Astrocyte (in vitro differentiated cells and primary cell): Measurements from ENCODE around the gene SUSD4.

Experiments
- CTCF ChIP-seq: IDR thresholded peaks from 2 replicates; pipeline ENCODE4 v1.5.1; 2011; ENCODE audit warnings: low read depth, mild to moderate bottlenecking, inconsistent platforms, low read length, moderate library complexity; ENCODE audit not compliant: insufficient read depth
- EZH2 ChIP-seq: IDR thresholded peaks from 2 replicates; pipeline ENCODE4 v1.6.1; 2012; ENCODE audit warnings: mild to moderate bottlenecking, low read length, inconsistent platforms; ENCODE audit not compliant: insufficient read depth

- TF ChIP-seq CTCF (no peak), EZH2 (no peak)
These were observed 24.1 kb downstream of the SUSD4 start for GRCh38 chr1:223339861-223340260.
